Middle frontal gyrus (tissue), 1 donor: Measurements from ENCODE around the gene IL12A.

Experiments
- DNase-seq: peaks from one replicate; pipeline ENCODE4 v3.0.0-alpha.2; 2015; ENCODE audit warnings: low spot score; ENCODE audit errors: extremely low spot score

The IL12A gene

GRCh38 chr3:160023476-160023875 is 34.8 kb downstream of the IL12A start:
- DNase-seq: no peak

- DNase-seq: no peak
These were observed 39.0 kb downstream of the IL12A start for GRCh38 chr3:160027541-160028195.

GRCh38 chr3:160035757-160036156 is 47.1 kb downstream of the IL12A start:
- no peak for DNase-seq

- no peak for DNase-seq
These were observed 50.4 kb downstream of the IL12A start for GRCh38 chr3:160038862-160039562.

- DNase-seq: no peak
These were observed 51.5 kb downstream of the IL12A start for GRCh38 chr3:160040181-160040580.

- no peak for DNase-seq
These were observed 52.8 kb downstream of the IL12A start for GRCh38 chr3:160041465-160041864.

- no peak for DNase-seq
These were observed 55.5 kb downstream of the IL12A start for GRCh38 chr3:160044121-160044520.
